ACHN (cell line): ENCODE data around the gene IPO13.

ENCODE experiments used
- DNase-seq: peaks from one replicate; pipeline ENCODE4 v3.0.0-alpha.2; 2015
- in situ Hi-C: cut with HindIII; loops from 2 replicates; pipeline ENCODE4 v1.10.0; 2017; ENCODE audit warnings: low sequenced_read_pairs, low pct_ligation_motif_present, low pct_unique_long_range_greater_than_20kb

IPO13 gene

GRCh38 chr1:43994071-43994470 is 47.3 kb downstream of the IPO13 start:
- DNase-seq, result no peak
- in situ Hi-C loops, result no loop called here

- in situ Hi-C loops, result no loop called here
- DNase-seq, result peak; percentile 36
These were observed 48.3 kb downstream of the IPO13 start for GRCh38 chr1:43994794-43995790.

GRCh38 chr1:43995984-43996732 is 49.4 kb downstream of the IPO13 start:
- DNase-seq, result no peak
- in situ Hi-C loops, result no loop called here

GRCh38 chr1:43996733-43997115 is 50.0 kb downstream of the IPO13 start:
- in situ Hi-C loops, result no loop called here
- DNase-seq, result no peak

- DNase-seq, result no peak
- in situ Hi-C loops, result no loop called here
These were observed 50.7 kb downstream of the IPO13 start for GRCh38 chr1:43997295-43997999.

GRCh38 chr1:43998000-43998378 is 51.2 kb downstream of the IPO13 start:
- no peak for DNase-seq
- in situ Hi-C loops, result no loop called here

- DNase-seq, result no peak
- in situ Hi-C loops, result no loop called here
These were observed 52.7 kb downstream of the IPO13 start for GRCh38 chr1:43999455-43999854.

GRCh38 chr1:44000122-44000665 is 53.4 kb downstream of the IPO13 start:
- DNase-seq, result no peak
- in situ Hi-C loops, result no loop called here

GRCh38 chr1:44002165-44002564 is 55.4 kb downstream of the IPO13 start:
- no peak for DNase-seq
- in situ Hi-C loops, result no loop called here

- in situ Hi-C loops, result no loop called here
- no peak for DNase-seq
These were observed 55.9 kb downstream of the IPO13 start for GRCh38 chr1:44002606-44003157.

GRCh38 chr1:44008259-44008658 is 61.5 kb downstream of the IPO13 start:
- in situ Hi-C loops, result no loop called here
- no peak for DNase-seq

- in situ Hi-C loops, result no loop called here
- no peak for DNase-seq
These were observed 64.3 kb downstream of the IPO13 start for GRCh38 chr1:44010935-44011471.

GRCh38 chr1:44012404-44012803 is 65.7 kb downstream of the IPO13 start:
- in situ Hi-C loops, result no loop called here
- DNase-seq, result no peak

GRCh38 chr1:44012941-44013609 is 66.3 kb downstream of the IPO13 start:
- in situ Hi-C loops, result no loop called here
- DNase-seq, result no peak

- DNase-seq, result no peak
- in situ Hi-C loops, result no loop called here
These were observed 67.2 kb downstream of the IPO13 start for GRCh38 chr1:44013949-44014348.

- in situ Hi-C loops, result no loop called here
- no peak for DNase-seq
These were observed 67.8 kb downstream of the IPO13 start for GRCh38 chr1:44014365-44015104.

GRCh38 chr1:44015206-44015605 is 68.5 kb downstream of the IPO13 start:
- no peak for DNase-seq
- in situ Hi-C loops, result no loop called here
